NT2/D1 (cell line): ENCODE data around the gene CPHXL.

Source experiments
- SUZ12 ChIP-seq: IDR thresholded peaks from 2 replicates; pipeline ENCODE4 v1.6.1; 2011; ENCODE audit not compliant: insufficient read length, insufficient read depth; ENCODE audit errors: extremely low read depth
- YY1 ChIP-seq: IDR thresholded peaks from 2 replicates; pipeline ENCODE4 v1.6.1; 2011; ENCODE audit not compliant: insufficient read length, insufficient read depth
- ZNF274 ChIP-seq: IDR thresholded peaks from 2 replicates; pipeline ENCODE4 v1.6.1; 2011; ENCODE audit warnings: mild to moderate bottlenecking, low read depth, low read length

GRCh38 chr16:75726390-75726789 is at the start of gene CPHXL:
- TF ChIP-seq ZNF274 (no peak), SUZ12 (no peak), YY1 (no peak)
